Prostate gland (tissue), 2 donors: Measurements from ENCODE around the gene POMZP3.
"Not testable (repeated sequence)": the region's sequence is repeated elsewhere in the genome, so short reads cannot be mapped to it uniquely, and the experiment has no call there.

Experiments
- CTCF ChIP-seq, 4 experiments: fragments of 200-600 bp in 2 of 4; fragments of 450-650 bp in 2 of 4; sonication (generic) in 2 of 4; IDR thresholded peaks; 1 replicate in 3 of 4; 2 replicates in 1 of 4; pipeline ENCODE4 v1.5.1; 2016 to 2019; ENCODE audit warnings: antibody characterized with exemption in 4 of 4, mild to moderate bottlenecking in 2 of 4, moderate library complexity in 2 of 4
- POLR2A ChIP-seq: fragments of 450-650 bp; IDR thresholded peaks from one replicate; pipeline ENCODE4 v1.6.1; 2016; ENCODE audit warnings: antibody characterized with exemption, mild to moderate bottlenecking

- TF ChIP-seq POLR2A; CTCF (IDR thresholded peaks at IDR 0.05): not testable (repeated sequence)
Measured at GRCh38 chr7:76586585-76587315, 40.3 kb downstream of the POMZP3 start.
